ENCODE data around the gene SLIT3.

DNA sequence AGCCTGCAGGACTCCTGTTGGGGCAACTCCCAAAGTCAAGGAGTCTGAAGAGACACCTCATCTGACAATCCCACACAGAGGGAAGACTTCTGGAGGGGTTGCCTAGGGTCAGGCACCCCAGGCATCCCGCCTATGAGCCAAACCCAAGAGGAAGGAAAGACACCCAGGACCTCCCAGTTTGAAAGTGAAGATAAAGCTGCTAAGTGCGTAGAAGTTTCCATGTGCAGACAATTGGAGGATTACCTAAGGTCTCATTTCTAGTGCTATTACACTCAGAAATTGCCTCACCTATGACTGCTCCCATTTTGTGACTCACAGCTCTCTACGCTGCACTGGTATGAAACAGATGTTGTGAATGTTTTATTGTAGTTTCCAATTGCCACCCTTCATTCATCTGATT lies 322.9 kb downstream of the SLIT3 start:
- no peak for TF ChIP-seq CTCF (IDR thresholded peaks at IDR 0.05)
- TF ChIP-seq POLR2A (IDR thresholded peaks at IDR 0.05): no peak
